H1 (cell line): ENCODE results near the gene ZRANB3. TPM values are rescaled to one million over a fixed set of nuclear protein-coding genes. Genes with fewer than 3 reads are reported as not detected.

Source experiments
- CTCF ChIA-PET: fragments of 300-600 bp; sonication (Branson Sonifier 250); formaldehyde crosslinking; loops from one replicate; lab custom pipeline; 2021; ENCODE audit not compliant: partially characterized antibody; lab: Charles Lee
- POLR2A ChIA-PET: fragments of 300-600 bp; sonication (Branson Sonifier 250); formaldehyde crosslinking; loops from one replicate; lab custom pipeline; 2021; ENCODE audit warnings: inconsistent platforms; ENCODE audit not compliant: partially characterized antibody; lab: Charles Lee
- DNase-seq, 2 experiments: peaks; one replicate each; pipeline versions ENCODE4 v3.0.0 to v3.0.0-alpha.2; 2010 to 2022; ENCODE audit warnings: low spot score in 2 of 2, low read depth in 1 of 2, mixed read lengths in 1 of 2
- FAIRE-seq: peaks from 2 replicates; lab custom pipeline; 2011; peaks lifted over from hg19 to GRCh38; lab: Jason Lieb, UNC
- H2AFZ ChIP-seq: 2 replicates; pipeline ENCODE4 v1.8.1; 2012; ENCODE audit warnings: low read length, inconsistent platforms
- H2AK5ac ChIP-seq: 2 replicates; pipeline ENCODE4 v1.6.1; 2013; ENCODE audit warnings: low read depth, low read length
- H2BK120ac ChIP-seq: replicated peaks from 2 replicates; pipeline ENCODE3; 2013; ENCODE audit warnings: low read depth, low read length, inconsistent platforms
- H2BK12ac ChIP-seq: 2 replicates; pipeline ENCODE4 v1.6.1; 2013; ENCODE audit warnings: low read depth, low read length
- H2BK15ac ChIP-seq: 2 replicates; pipeline ENCODE4 v1.6.1; 2013; ENCODE audit warnings: low read length
- H2BK20ac ChIP-seq: 2 replicates; pipeline ENCODE4 v1.6.1; 2013; ENCODE audit warnings: low read length
- H2BK5ac ChIP-seq: 2 replicates; pipeline ENCODE4 v1.6.1; 2013; ENCODE audit warnings: low read depth, low read length
- H3K14ac ChIP-seq: 2 replicates; pipeline ENCODE4 v1.6.1; 2013; ENCODE audit warnings: inconsistent platforms; ENCODE audit not compliant: insufficient read length
- H3K18ac ChIP-seq: 2 replicates; pipeline ENCODE4 v1.6.1; 2013; ENCODE audit warnings: low read length; ENCODE audit errors: extremely low read depth
- H3K23ac ChIP-seq: 2 replicates; pipeline ENCODE4 v1.6.1; 2013; ENCODE audit warnings: inconsistent platforms; ENCODE audit not compliant: insufficient read length
- H3K23me2 ChIP-seq: 2 replicates; pipeline ENCODE4 v1.6.1; 2013; ENCODE audit warnings: low read depth, low read length
- H3K27ac ChIP-seq: 2 replicates; pipeline ENCODE4 v1.6.1; 2011; ENCODE audit warnings: low read depth, low read length, inconsistent platforms
- H3K27me3 ChIP-seq, 4 experiments: replicated peaks in 1 of 4; 1 replicate in 1 of 4; 2 replicates in 3 of 4; pipeline versions ENCODE4 v1.6.1 to v1.8.1; 2011 to 2013; ENCODE audit warnings: low read length in 3 of 4, mild to moderate bottlenecking in 3 of 4, inconsistent platforms in 2 of 4, mixed read lengths in 2 of 4, moderate library complexity in 1 of 4; ENCODE audit not compliant: control insufficient read depth in 3 of 4, insufficient read depth in 3 of 4; ENCODE audit errors: extremely low read depth in 1 of 4
- H3K36me3 ChIP-seq, 4 experiments: 2 replicates each; pipeline versions ENCODE4 v1.6.1 to v1.8.1; 2011 to 2013; ENCODE audit warnings: mild to moderate bottlenecking in 4 of 4, low read length in 3 of 4, moderate library complexity in 2 of 4, control low read depth in 1 of 4, inconsistent platforms in 1 of 4; ENCODE audit not compliant: insufficient read depth in 4 of 4, control insufficient read depth in 2 of 4
- H3K4ac ChIP-seq: replicated peaks from 2 replicates; pipeline ENCODE3; 2013; ENCODE audit warnings: low read length, low read depth, mixed read lengths, inconsistent platforms; ENCODE audit not compliant: insufficient read length
- H3K4me1 ChIP-seq, 4 experiments: replicated peaks in 1 of 4; 1 replicate in 1 of 4; 2 replicates in 3 of 4; pipeline versions ENCODE4 v1.6.1 to v1.8.1; 2011 to 2013; ENCODE audit warnings: low read length in 3 of 4, inconsistent platforms in 2 of 4, mixed read lengths in 1 of 4; ENCODE audit not compliant: insufficient read depth in 4 of 4, control insufficient read depth in 3 of 4
- H3K4me2 ChIP-seq, 2 experiments: 2 replicates each; pipeline versions ENCODE4 v1.6.1 to v1.8.1; 2011 to 2013; ENCODE audit warnings: low read depth in 2 of 2, low read length in 2 of 2, control low read depth in 1 of 2, inconsistent platforms in 1 of 2, mild to moderate bottlenecking in 1 of 2; ENCODE audit not compliant: insufficient read depth in 1 of 2
- H3K4me3 ChIP-seq, 4 experiments: fragments of 200-600, 300-600 bp in 1 of 4; sonication (generic), shearing (Covaris generic), sonication (Bioruptor Twin) in 1 of 4; 2 replicates each; pipeline versions ENCODE4 v1.5.1 to v1.8.1; 2011 to 2016; ENCODE audit warnings: low read length in 4 of 4, low read depth in 3 of 4, control low read depth in 2 of 4, inconsistent platforms in 2 of 4, mild to moderate bottlenecking in 2 of 4, mixed read lengths in 1 of 4, moderate library complexity in 1 of 4; ENCODE audit not compliant: insufficient read depth in 2 of 4; ENCODE audit errors: extremely low read depth in 1 of 4
- H3K56ac ChIP-seq: replicated peaks from 2 replicates; pipeline ENCODE3; 2013; ENCODE audit warnings: low read depth, mild to moderate bottlenecking, mixed read lengths, low read length, inconsistent platforms; ENCODE audit not compliant: insufficient read length
- H3K79me1 ChIP-seq: 2 replicates; pipeline ENCODE4 v1.6.1; 2013; ENCODE audit warnings: low read depth, low read length, control low read depth
- H3K79me2 ChIP-seq, 2 experiments: 2 replicates each; pipeline versions ENCODE4 v1.6.1 to v1.8.1; 2012 to 2013; ENCODE audit warnings: low read length in 2 of 2, mild to moderate bottlenecking in 2 of 2, inconsistent platforms in 1 of 2; ENCODE audit not compliant: insufficient read depth in 2 of 2, control insufficient read depth in 1 of 2
- H3K9ac ChIP-seq, 4 experiments: replicated peaks in 1 of 4; 1 replicate in 1 of 4; 2 replicates in 3 of 4; pipeline versions ENCODE4 v1.6.1 to v1.8.1; 2011 to 2013; ENCODE audit warnings: low read depth in 3 of 4, low read length in 3 of 4, control low read depth in 2 of 4, mild to moderate bottlenecking in 2 of 4, moderate library complexity in 2 of 4, inconsistent platforms in 1 of 4; ENCODE audit errors: extremely low read depth in 1 of 4
- H3K9me3 ChIP-seq, 2 experiments: 2 replicates each; pipeline versions ENCODE4 v1.6.1 to v1.8.1; 2012 to 2013; ENCODE audit warnings: mild to moderate bottlenecking in 2 of 2, moderate library complexity in 2 of 2, control low read depth in 1 of 2, inconsistent platforms in 1 of 2, low read depth in 1 of 2, low read length in 1 of 2, mixed read lengths in 1 of 2; ENCODE audit not compliant: insufficient read depth in 2 of 2
- H4K20me1 ChIP-seq, 2 experiments: replicated peaks in 1 of 2; 2 replicates each; pipeline versions ENCODE3 to v1.8.1; 2011 to 2013; ENCODE audit warnings: inconsistent platforms in 2 of 2, low read length in 2 of 2, mild to moderate bottlenecking in 1 of 2; ENCODE audit not compliant: insufficient read depth in 2 of 2, control insufficient read depth in 1 of 2
- H4K5ac ChIP-seq: 2 replicates; pipeline ENCODE4 v1.6.1; 2013; ENCODE audit warnings: low read length, low read depth, mixed read lengths, inconsistent platforms; ENCODE audit not compliant: insufficient read length
- H4K8ac ChIP-seq: 2 replicates; pipeline ENCODE4 v1.8.0; 2013; ENCODE audit warnings: mild to moderate bottlenecking, moderate library complexity, low read length, inconsistent platforms; ENCODE audit not compliant: insufficient read depth; ENCODE audit errors: extremely low read depth
- H4K91ac ChIP-seq: replicated peaks from 2 replicates; pipeline ENCODE3; 2013; ENCODE audit warnings: low read length, mixed read lengths, inconsistent platforms; ENCODE audit not compliant: insufficient read length
- BCL11A ChIP-seq, 2 experiments: IDR thresholded peaks; one replicate each; pipeline ENCODE4 v1.6.1; 2011; ENCODE audit warnings: low read depth in 2 of 2, low read length in 2 of 2, mild to moderate bottlenecking in 2 of 2
- CBX5 ChIP-seq: fragments of 300-800, 300-1000 bp; sonication (generic); IDR thresholded peaks from 2 replicates; pipeline ENCODE4 v1.7.1; 2016; ENCODE audit warnings: antibody characterized with exemption, low read length, low read depth
- CBX8 ChIP-seq: fragments of 300-800, 300-1000 bp; sonication (generic); IDR thresholded peaks from 2 replicates; pipeline ENCODE4 v1.7.1; 2016; ENCODE audit warnings: low read depth, low read length, borderline replicate concordance
- CREB1 ChIP-seq: IDR thresholded peaks from 2 replicates; pipeline ENCODE4 v1.6.1; 2012; ENCODE audit warnings: inconsistent platforms
- EGR1 ChIP-seq: IDR thresholded peaks from 2 replicates; pipeline ENCODE4 v1.6.1; 2011; ENCODE audit warnings: low read depth, low read length, borderline replicate concordance
- HDAC6 ChIP-seq: IDR thresholded peaks from one replicate; pipeline ENCODE4 v1.7.1; 2012; ENCODE audit warnings: low read depth, mild to moderate bottlenecking, inconsistent platforms, low read length, moderate library complexity
- JUN ChIP-seq: IDR thresholded peaks from 2 replicates; pipeline ENCODE4 v1.6.1; 2011; ENCODE audit warnings: low read depth, mild to moderate bottlenecking, improper control_type of control experiment, low read length
- MAFK ChIP-seq: IDR thresholded peaks from 2 replicates; pipeline ENCODE4 v1.6.1; 2012; ENCODE audit warnings: low read depth, mild to moderate bottlenecking, improper control_type of control experiment, low read length
- RNF2 ChIP-seq: fragments of 200-900, 300-1000 bp; sonication (generic); IDR thresholded peaks from 2 replicates; pipeline ENCODE4 v1.7.1; 2016; ENCODE audit warnings: borderline replicate concordance, low read depth, mild to moderate bottlenecking, antibody characterized with exemption, low read length; ENCODE audit not compliant: poor library complexity, severe bottlenecking; ENCODE audit errors: missing control alignments
- SIN3A ChIP-seq, 2 experiments: IDR thresholded peaks in 1 of 2; conservative IDR thresholded peaks in 1 of 2; 2 replicates each; pipeline ENCODE4 v1.6.1; 2011 to 2012; ENCODE audit warnings: low read length in 2 of 2, improper control_type of control experiment in 1 of 2, low read depth in 1 of 2, mild to moderate bottlenecking in 1 of 2
- SIRT6 ChIP-seq: IDR thresholded peaks from one replicate; pipeline ENCODE4 v1.7.1; 2012; ENCODE audit warnings: low read length, inconsistent platforms
- SP1 ChIP-seq: IDR thresholded peaks from 2 replicates; pipeline ENCODE4 v1.6.1; 2011; ENCODE audit warnings: low read depth, low read length
- TEAD4 ChIP-seq: IDR thresholded peaks from 2 replicates; pipeline ENCODE4 v1.6.1; 2012; ENCODE audit warnings: low read depth, low read length, inconsistent platforms, mixed read lengths
- WGBS, 2 experiments: shearing (Covaris generic) in 1 of 2; methylation state at CpG; one replicate each; pipeline versions ENCODE4 v1.1.6 to v1.1.7; 2013 to 2015; ENCODE audit warnings: low lambda C conversion rate in 2 of 2, mixed read lengths in 2 of 2, inconsistent platforms in 1 of 2, low coverage in 1 of 2, missing lambda C conversion rate in 1 of 2; ENCODE audit not compliant: insufficient replicate concordance in 2 of 2, insufficient coverage in 1 of 2, insufficient read length in 1 of 2; ENCODE audit errors: extremely low coverage in 1 of 2, missing lambda C conversion rate in 1 of 2; 5-methylcytosine and 5-hydroxymethylcytosine counted together
- polyA plus RNA-seq, 7 experiments: library from polyadenylated mRNA; depleted of rRNA in 3 of 7; stranded (reverse) in 5 of 7; unstranded in 2 of 7; fragments of >200 nt in 5 of 7; fragments of 200-250 nt in 2 of 7; gene quantifications; 1 replicate in 5 of 7; 2 replicates in 1 of 7; 4 replicates in 1 of 7; pipeline versions ENCODE4 v1.2.1 to v1.2.3, GENCODE V29; 2011 to 2013; ENCODE audit warnings: missing spikeins in 2 of 7, mixed read lengths in 2 of 7
- total RNA-seq: library from RNA; stranded (reverse); fragmentation: NEBNext Ultra II Directional; extraction: Animal tissue kit (Norgen Biotek cat#: 25700); gene quantifications from 2 replicates; pipeline ENCODE4 v1.2.1, GENCODE V29; 2021
- TF ChIP-seq, protein P1 (sequence below): IDR thresholded peaks from 2 replicates; pipeline ENCODE4 v1.6.1; 2012; ENCODE audit warnings: inconsistent platforms

Gene ZRANB3
- total and polyA plus RNA-seq, 2 of the 8 experiments (the other 6 are each of a cell fraction or from before 2014, with no cell fraction given): 4.5 to 19.3 TPM

DNA sequence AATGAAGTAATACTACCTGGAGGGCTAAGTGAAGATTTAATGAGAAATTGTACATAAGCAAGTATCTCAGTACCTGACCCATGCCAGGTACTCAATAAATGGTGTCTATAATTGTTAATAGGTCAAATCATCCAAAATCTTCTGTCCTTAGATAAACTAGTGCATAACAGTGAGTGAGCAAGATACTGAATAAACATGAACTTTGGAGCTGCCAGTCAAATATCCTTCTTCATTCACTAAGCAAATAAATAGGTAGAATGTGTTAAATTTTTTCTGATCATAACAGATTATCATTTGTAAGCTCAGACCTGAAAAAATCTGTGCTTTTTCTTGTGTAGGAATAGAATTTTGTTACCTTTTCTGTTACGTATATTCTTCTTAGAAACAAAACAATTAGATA is 439.3 kb downstream of the ZRANB3 start:
- Histone ChIP-seq H3K4me2 (no peak overlapping the region), H2BK120ac (no peak overlapping the region), H3K14ac (no peak overlapping the region), H2AFZ (no peak overlapping the region), H2BK15ac (no peak overlapping the region), H3K18ac (no peak overlapping the region), H3K27ac (no peak overlapping the region), H3K9me3 (no peaks in the 10 kb centered on the region), H3K4me3 (no peak overlapping the region), H4K5ac (no peak overlapping the region), H2BK12ac (no peak overlapping the region), H3K36me3 (peaks cover 0 to 11% (median 0%) of the 10 kb centered on the region in 4 experiments; a peak in 3 of 8 replicates), H3K56ac (no peak overlapping the region), H3K79me2 (peaks cover 0 to 24% of the 10 kb centered on the region in 2 experiments; a peak in 2 of 4 replicates), H4K20me1 (no peaks in the 10 kb centered on the region), H3K23ac (no peak overlapping the region), H4K91ac (no peak overlapping the region), H3K4me1 (no peaks in the 10 kb centered on the region), H2BK20ac (no peak overlapping the region), H3K79me1 (peaks cover 1% of the 10 kb centered on the region; the same call in 1 of the 2 replicates), H3K23me2 (no peaks in the 10 kb centered on the region), H4K8ac (no peak overlapping the region), H2AK5ac (no peak overlapping the region), H3K9ac (no peak overlapping the region), H3K27me3 (no peaks in the 10 kb centered on the region), H2BK5ac (no peak overlapping the region), H3K4ac (no peak overlapping the region)
- no peak for DNase-seq
- ChIA-PET CTCF (interaction anchor here (0.7 to 1.0 kb wide), 2 partner anchors 11 to 58 kb away, joined by 3 to 4 read pairs; no protein-coding TSS in a partner anchor), POLR2A (no interaction called here)
- FAIRE-seq: no peak
- 79% methylated on average over 1 of the region's 1 CpG; no CpG with 5 or more reads in 1 of the 2 experiments for WGBS, 2 experiments
- TF ChIP-seq EGR1 (no peak), BCL11A (IDR thresholded peaks at IDR 0.05; ENCODE audit: low read depth in 2 of 2, low read length in 2 of 2) (no peak), CREB1 (no peak), TEAD4 (no peak), HDAC6 (no peak), SIRT6 (no peak), CBX8 (no peak), RNF2 (no peak), SIN3A (conservative IDR thresholded peaks at IDR 0.05 in 1 of 2, IDR thresholded peaks at IDR 0.05 in 1 of 2; ENCODE audit: low read depth in 1 of 2, low read length in 2 of 2) (no peak), SP1 (no peak), CBX5 (no peak), MAFK (no peak), JUN (no peak)
- TF ChIP-seq, protein P1, sequence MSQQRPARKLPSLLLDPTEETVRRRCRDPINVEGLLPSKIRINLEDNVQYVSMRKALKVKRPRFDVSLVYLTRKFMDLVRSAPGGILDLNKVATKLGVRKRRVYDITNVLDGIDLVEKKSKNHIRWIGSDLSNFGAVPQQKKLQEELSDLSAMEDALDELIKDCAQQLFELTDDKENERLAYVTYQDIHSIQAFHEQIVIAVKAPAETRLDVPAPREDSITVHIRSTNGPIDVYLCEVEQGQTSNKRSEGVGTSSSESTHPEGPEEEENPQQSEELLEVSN: no peak
